PFSK-1 (cell line): ENCODE measurements around the gene MBD5.

Experiments
- POLR2AphosphoS5 ChIP-seq: IDR thresholded peaks from 2 replicates; pipeline ENCODE4 v1.6.1; 2012; ENCODE audit warnings: low read depth, mild to moderate bottlenecking, control low read depth, low read length, moderate library complexity
- SIN3A ChIP-seq: IDR thresholded peaks from 2 replicates; pipeline ENCODE4 v1.6.1; 2012; ENCODE audit warnings: mild to moderate bottlenecking, low read length, moderate library complexity, borderline replicate concordance; ENCODE audit not compliant: insufficient read depth
- TAF1 ChIP-seq: IDR thresholded peaks from 2 replicates; pipeline ENCODE4 v1.6.1; 2012; ENCODE audit warnings: low read length, control low read depth, borderline replicate concordance; ENCODE audit not compliant: insufficient read depth
- TF ChIP-seq, protein P1 (sequence below), 2 experiments: IDR thresholded peaks; 2 replicates each; pipeline versions ENCODE4 v1.6.1 to v1.8.0; 2011 to 2012; ENCODE audit warnings: low read depth in 2 of 2, low read length in 2 of 2, control low read depth in 1 of 2, inconsistent platforms in 1 of 2, mild to moderate bottlenecking in 1 of 2, moderate library complexity in 1 of 2; ENCODE audit not compliant: insufficient read depth in 1 of 2

DNA sequence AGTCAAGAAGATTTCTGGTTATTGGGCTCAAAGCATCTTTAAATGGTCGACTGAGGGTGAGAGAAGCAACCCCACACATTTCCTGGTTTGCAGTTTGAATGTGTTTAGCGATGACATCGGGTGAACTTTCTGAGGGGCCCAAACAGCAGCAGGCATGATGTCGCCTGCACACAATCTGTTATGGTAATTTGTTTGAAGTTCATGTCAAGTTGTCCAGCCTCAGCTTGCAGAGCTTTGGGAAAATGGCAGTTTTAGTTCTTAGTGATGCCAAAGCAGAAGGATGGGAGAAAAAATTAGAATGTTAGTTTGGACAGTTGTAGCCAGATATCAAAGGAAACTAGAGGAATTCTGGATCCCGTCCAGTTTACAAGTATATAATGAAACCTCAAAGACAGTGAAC lies 284.6 kb downstream of the MBD5 start:
- TF ChIP-seq TAF1 (no peak), SIN3A (no peak), POLR2AphosphoS5 (no peak)
- TF ChIP-seq, protein P1, sequence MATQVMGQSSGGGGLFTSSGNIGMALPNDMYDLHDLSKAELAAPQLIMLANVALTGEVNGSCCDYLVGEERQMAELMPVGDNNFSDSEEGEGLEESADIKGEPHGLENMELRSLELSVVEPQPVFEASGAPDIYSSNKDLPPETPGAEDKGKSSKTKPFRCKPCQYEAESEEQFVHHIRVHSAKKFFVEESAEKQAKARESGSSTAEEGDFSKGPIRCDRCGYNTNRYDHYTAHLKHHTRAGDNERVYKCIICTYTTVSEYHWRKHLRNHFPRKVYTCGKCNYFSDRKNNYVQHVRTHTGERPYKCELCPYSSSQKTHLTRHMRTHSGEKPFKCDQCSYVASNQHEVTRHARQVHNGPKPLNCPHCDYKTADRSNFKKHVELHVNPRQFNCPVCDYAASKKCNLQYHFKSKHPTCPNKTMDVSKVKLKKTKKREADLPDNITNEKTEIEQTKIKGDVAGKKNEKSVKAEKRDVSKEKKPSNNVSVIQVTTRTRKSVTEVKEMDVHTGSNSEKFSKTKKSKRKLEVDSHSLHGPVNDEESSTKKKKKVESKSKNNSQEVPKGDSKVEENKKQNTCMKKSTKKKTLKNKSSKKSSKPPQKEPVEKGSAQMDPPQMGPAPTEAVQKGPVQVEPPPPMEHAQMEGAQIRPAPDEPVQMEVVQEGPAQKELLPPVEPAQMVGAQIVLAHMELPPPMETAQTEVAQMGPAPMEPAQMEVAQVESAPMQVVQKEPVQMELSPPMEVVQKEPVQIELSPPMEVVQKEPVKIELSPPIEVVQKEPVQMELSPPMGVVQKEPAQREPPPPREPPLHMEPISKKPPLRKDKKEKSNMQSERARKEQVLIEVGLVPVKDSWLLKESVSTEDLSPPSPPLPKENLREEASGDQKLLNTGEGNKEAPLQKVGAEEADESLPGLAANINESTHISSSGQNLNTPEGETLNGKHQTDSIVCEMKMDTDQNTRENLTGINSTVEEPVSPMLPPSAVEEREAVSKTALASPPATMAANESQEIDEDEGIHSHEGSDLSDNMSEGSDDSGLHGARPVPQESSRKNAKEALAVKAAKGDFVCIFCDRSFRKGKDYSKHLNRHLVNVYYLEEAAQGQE (IDR thresholded peaks at IDR 0.05; ENCODE audit: insufficient read depth in 1 of 2, low read depth in 2 of 2, low read length in 2 of 2): no peak
